GM10266 (cell line): Measurements from ENCODE around the gene ZFP36L2.

Experiments
- DNase-seq: peaks from one replicate; pipeline ENCODE4 v3.0.0; 2012; ENCODE audit errors: extremely low spot score
- TF ChIP-seq, protein P1 (sequence below): IDR thresholded peaks from 2 replicates; pipeline ENCODE4 v1.5.1; 2012; ENCODE audit warnings: mild to moderate bottlenecking, low read depth; ENCODE audit not compliant: control insufficient read depth, insufficient read depth; ENCODE audit errors: missing control alignments

The ZFP36L2 gene, protein sequence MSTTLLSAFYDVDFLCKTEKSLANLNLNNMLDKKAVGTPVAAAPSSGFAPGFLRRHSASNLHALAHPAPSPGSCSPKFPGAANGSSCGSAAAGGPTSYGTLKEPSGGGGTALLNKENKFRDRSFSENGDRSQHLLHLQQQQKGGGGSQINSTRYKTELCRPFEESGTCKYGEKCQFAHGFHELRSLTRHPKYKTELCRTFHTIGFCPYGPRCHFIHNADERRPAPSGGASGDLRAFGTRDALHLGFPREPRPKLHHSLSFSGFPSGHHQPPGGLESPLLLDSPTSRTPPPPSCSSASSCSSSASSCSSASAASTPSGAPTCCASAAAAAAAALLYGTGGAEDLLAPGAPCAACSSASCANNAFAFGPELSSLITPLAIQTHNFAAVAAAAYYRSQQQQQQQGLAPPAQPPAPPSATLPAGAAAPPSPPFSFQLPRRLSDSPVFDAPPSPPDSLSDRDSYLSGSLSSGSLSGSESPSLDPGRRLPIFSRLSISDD

DNA sequence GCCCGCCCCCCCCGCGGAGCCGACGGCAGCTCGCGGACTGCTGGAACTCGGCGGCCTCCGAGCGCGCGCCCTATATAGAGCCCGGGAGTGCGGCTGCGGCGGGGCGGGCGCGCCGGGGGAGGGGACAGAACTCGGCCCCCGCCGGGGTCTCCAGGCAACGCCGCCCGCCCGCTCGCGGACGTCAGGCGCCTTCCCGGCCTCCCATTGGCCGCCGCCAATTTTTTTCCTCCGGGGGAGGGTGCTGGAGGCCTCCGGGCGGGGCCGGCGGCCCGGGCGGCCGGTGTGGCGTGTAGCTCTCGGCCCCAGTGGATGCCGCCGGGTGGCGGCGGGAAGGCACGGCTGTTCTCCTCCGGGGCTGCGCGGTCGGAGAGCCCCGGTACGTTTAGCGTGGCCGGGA is at the start of gene ZFP36L2:
Gene ZFP36L2 (minus strand): TSS at position 49 of the 397 bp plus-strand sequence. CDS start 291 bp downstream, outside the sequence.
- TF ChIP-seq, protein P1, sequence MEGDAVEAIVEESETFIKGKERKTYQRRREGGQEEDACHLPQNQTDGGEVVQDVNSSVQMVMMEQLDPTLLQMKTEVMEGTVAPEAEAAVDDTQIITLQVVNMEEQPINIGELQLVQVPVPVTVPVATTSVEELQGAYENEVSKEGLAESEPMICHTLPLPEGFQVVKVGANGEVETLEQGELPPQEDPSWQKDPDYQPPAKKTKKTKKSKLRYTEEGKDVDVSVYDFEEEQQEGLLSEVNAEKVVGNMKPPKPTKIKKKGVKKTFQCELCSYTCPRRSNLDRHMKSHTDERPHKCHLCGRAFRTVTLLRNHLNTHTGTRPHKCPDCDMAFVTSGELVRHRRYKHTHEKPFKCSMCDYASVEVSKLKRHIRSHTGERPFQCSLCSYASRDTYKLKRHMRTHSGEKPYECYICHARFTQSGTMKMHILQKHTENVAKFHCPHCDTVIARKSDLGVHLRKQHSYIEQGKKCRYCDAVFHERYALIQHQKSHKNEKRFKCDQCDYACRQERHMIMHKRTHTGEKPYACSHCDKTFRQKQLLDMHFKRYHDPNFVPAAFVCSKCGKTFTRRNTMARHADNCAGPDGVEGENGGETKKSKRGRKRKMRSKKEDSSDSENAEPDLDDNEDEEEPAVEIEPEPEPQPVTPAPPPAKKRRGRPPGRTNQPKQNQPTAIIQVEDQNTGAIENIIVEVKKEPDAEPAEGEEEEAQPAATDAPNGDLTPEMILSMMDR: no peak
- peak; percentile 99 for DNase-seq

DNA sequence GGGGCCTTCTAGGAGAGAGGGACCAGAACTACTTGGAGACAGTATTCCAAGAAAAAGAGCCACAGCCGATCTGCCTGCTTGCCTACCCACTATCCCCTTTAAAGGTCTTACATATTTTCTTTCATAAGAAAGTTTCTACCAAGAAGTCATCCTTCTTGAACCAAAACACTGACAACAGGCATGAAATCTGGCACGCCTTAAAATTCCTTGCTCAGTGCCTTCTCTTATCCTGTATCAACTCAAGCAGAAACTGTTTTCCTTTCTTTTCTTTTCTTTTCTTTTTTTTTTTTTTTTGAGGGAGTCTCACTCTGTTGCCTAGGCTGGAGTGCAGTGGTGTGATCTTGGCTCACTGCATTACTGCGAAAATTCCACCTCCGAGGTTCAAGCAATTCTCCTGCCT is 48.3 kb upstream of the ZFP36L2 start:
- TF ChIP-seq, protein P1: no peak
- no peak for DNase-seq

DNA sequence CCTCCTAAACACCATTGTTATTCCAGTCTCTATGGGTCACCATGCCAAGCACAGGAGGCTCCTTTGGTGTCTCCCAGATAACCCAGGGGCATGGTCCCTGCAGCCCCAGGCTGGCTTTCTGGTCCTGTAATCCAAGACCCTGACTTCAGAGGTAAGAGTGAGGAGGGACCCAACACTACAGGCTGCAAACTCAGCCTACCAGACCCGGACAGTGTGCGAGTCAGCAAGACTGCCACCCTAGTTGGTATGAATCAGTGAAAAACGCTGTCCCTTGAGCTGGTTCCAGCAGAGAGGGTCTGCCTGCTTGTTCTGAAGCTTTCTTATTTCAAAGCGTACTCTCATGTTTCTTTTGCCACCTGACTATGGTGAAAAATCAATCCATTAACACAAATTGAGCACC is 47.6 kb upstream of the ZFP36L2 start:
- no peak for DNase-seq
- TF ChIP-seq, protein P1: no peak

DNA sequence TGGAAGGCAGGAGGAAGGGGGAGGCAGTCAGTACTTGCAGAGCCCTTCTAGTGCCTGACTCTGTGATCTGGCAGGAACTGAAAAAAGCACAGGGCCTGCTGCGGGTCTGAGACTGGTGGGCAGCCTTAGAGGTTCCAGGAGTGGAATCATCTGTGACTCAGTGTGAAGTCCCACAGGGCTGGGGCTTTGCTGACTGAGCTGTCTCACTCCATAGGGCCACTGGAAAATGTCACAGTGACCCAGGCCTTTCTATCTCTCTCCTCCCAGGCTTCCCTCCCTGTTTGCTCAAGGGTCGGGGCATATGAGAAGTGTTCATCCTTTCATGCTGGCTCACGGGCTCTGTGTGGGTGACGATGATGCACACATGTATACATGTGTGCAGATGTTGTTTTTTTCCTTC is 47.1 kb upstream of the ZFP36L2 start:
- TF ChIP-seq, protein P1: no peak
- no peak for DNase-seq

DNA sequence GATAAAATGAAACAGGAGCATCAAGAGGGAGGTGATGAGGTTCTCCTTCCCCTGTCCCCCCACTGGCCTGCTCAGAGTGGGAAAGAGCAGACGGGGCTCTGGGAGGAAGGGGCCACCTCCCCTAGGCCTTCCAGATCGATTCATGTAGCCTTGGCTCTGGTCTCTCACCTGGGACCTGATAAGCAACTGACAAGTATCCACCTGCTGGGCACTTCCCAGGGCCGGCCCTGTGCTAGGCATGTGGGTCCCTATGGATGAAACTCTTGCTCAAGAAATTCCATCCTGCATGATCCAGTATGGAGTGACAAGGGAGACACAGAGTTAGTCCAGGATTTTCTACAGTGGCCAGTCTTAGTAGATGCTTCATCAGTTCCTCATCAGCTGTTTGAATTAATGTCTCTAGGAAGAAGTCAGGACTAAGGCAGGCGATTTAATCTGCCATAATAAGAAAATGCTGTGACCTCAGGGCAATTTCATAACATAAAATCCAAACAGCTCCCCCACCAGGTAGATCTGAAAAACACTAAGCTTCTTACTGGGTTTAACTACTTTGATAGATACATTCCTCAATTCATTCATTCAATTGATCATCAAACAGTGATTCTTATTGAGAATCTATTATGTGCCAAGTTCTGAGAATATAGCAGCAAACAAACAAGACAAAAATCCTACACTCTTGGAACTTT is 44.7 kb upstream of the ZFP36L2 start:
- no peak for DNase-seq
- TF ChIP-seq, protein P1: no peak

DNA sequence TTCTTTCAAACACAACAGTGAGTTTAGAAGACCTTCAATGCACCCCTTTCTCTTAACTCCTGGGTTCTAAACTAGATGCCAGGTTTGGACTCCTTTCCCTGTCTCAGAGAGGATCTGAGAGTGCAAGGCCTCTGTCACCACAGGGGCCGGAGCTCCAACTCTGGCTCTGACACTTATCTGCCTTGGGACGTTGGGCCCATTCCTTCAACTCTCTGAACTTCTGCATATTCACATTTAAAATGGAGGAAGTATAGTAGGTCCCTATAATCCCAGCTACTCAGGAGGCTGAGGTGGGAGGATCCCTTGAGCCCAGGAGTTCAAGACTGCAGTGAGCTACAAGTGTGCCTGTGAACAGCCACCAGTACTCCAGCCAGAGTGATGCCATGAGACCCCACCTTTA is 44.1 kb upstream of the ZFP36L2 start:
- DNase-seq: no peak
- TF ChIP-seq, protein P1: no peak

DNA sequence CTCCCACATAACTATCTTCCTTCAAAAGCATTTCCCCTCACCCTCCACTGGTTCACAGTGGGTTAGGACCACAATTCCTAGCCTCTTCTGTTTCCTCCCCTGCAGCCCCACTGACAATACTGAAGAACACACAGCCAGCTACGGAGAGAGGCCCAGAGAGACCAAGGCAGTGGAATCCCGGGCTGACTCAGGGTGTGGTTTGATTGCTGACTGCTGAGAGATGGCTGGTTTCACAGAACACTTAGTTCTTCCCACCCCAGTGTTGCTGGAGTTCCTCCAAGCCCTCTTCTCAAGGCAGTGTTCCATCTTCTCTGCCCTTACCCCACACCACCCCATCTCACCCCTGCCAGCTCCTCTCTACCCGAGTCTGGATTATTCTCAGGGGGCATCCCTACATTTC is 43.3 kb upstream of the ZFP36L2 start:
- no peak for DNase-seq
- TF ChIP-seq, protein P1: no peak
